Spleen (tissue), 11 donors: ENCODE measurements around the gene TYRO3. TPM values are rescaled to one million over a fixed set of nuclear protein-coding genes. Genes with fewer than 3 reads are reported as not detected.
A peak's percentile ranks its signal among the peaks of the same experiment; 100 is the strongest.
"Not testable (repeated sequence)": the region's sequence is repeated elsewhere in the genome, so short reads cannot be mapped to it uniquely, and the experiment has no call there.

Experiments
- DNase-seq: peaks from one replicate; pipeline ENCODE4 v3.0.0-alpha.2; 2020
- H3K27ac ChIP-seq, 8 donors: fragments of 200-600 bp; sonication (generic) in 7 of 8; 1 replicate in 4 of 8; 2 replicates in 4 of 8; pipeline versions ENCODE4 v1.5.0 to v1.8.0; 2016 to 2021; ENCODE audit warnings: inconsistent platforms in 4 of 8, mild to moderate bottlenecking in 4 of 8, moderate library complexity in 1 of 8
- H3K27me3 ChIP-seq, 7 donors: fragments of 200-600 bp; sonication (generic) in 6 of 7; replicated peaks in 1 of 7; 1 replicate in 4 of 7; 2 replicates in 3 of 7; pipeline versions ENCODE4 v1.5.0 to v1.8.0; 2016 to 2021; ENCODE audit warnings: inconsistent platforms in 3 of 7, mild to moderate bottlenecking in 1 of 7
- H3K36me3 ChIP-seq, 6 donors: fragments of 200-600 bp; sonication (generic) in 5 of 6; 1 replicate in 4 of 6; 2 replicates in 2 of 6; pipeline versions ENCODE4 v1.5.0 to v1.8.0; 2016 to 2021; ENCODE audit warnings: inconsistent platforms in 2 of 6
- H3K4me1 ChIP-seq, 6 donors: fragments of 200-600 bp; sonication (generic) in 5 of 6; 1 replicate in 3 of 6; 2 replicates in 3 of 6; pipeline versions ENCODE4 v1.5.0 to v1.8.0; 2016 to 2021; ENCODE audit warnings: inconsistent platforms in 3 of 6
- H3K4me3 ChIP-seq, 8 donors: fragments of 200-600 bp; sonication (generic) in 7 of 8; 1 replicate in 4 of 8; 2 replicates in 4 of 8; pipeline versions ENCODE4 v1.5.0 to v1.8.0; 2016 to 2021; ENCODE audit warnings: inconsistent platforms in 4 of 8, mild to moderate bottlenecking in 4 of 8, moderate library complexity in 2 of 8
- H3K9me3 ChIP-seq, 8 donors: fragments of 200-600 bp; sonication (generic) in 7 of 8; 1 replicate in 4 of 8; 2 replicates in 4 of 8; pipeline versions ENCODE4 v1.5.0 to v1.8.0; 2016 to 2021; ENCODE audit warnings: inconsistent platforms in 4 of 8
- POLR2A ChIP-seq, 3 donors: fragments of 450-650 bp; IDR thresholded peaks; one replicate each; pipeline ENCODE4 v1.5.1; 2017; ENCODE audit warnings: antibody characterized with exemption in 3 of 3, mild to moderate bottlenecking in 1 of 3
- POLR2AphosphoS5 ChIP-seq, 3 donors: sonication (generic); formaldehyde crosslinking; IDR thresholded peaks; one replicate each; pipeline ENCODE4 v1.5.1; 2017; ENCODE audit warnings: antibody characterized with exemption in 3 of 3
- WGBS, 5 donors: extraction: QIAGEN DNeasy Blood & Tissue Kit in 3 of 5; methylation state at CpG; one replicate each; pipeline versions ENCODE4 v1.1.5 to v1.1.7; 2013 to 2018; 5-methylcytosine and 5-hydroxymethylcytosine counted together
- intact Hi-C: fragments of 100-400 bp; cut with DNase I; formaldehyde crosslinking; loops from one replicate; pipeline ENCODE4 v1.15.0; 2023; ENCODE audit warnings: low total_unique reads
- polyA plus RNA-seq, 3 donors: library from polyadenylated mRNA; stranded (reverse); fragments of 200-250 nt; gene quantifications; one replicate each; pipeline ENCODE4 v1.2.1, GENCODE V29; 2013
- total RNA-seq, 7 donors: library from RNA; depleted of rRNA in 3 of 7; stranded (reverse); fragments of >200 nt in 3 of 7; fragmentation: NEBNext Ultra II Directional in 4 of 7; extraction: Animal tissue kit (Norgen Biotek cat#: 25700) in 4 of 7; gene quantifications; one replicate each; pipeline versions ENCODE4 v1.1.0 to v1.2.1, GENCODE V29; 2016 to 2021
- TF ChIP-seq, protein P1 (sequence below), 11 experiments: fragments of 200-600 bp in 7 of 11; fragments of 450-650 bp in 4 of 11; sonication (generic) in 4 of 11; IDR thresholded peaks in 8 of 11; conservative IDR thresholded peaks in 3 of 11; 1 replicate in 7 of 11; 2 replicates in 4 of 11; pipeline versions ENCODE4 v1.4.0 to v1.8.0; 2016 to 2021; ENCODE audit warnings: antibody characterized with exemption in 11 of 11, inconsistent platforms in 4 of 11, mild to moderate bottlenecking in 1 of 11
- donor health status: healthy with polysubstance abuse.
- donor health status: DM: no; HTN: no; CAD: no; lungs with moderate emphysema.
- donor health status: DM: no; HTN: no; CAD: no.
- donor health status: Bipolar disorder and iron deficiency.
- donor health status: healthy.
- donor health status: DM: no; HTN: no; CAD: no.
- donor health status: DM: yes; HTN: yes; CAD: no.

The TYRO3 gene
- total and polyA plus RNA-seq, 10 donors = 2.6 to 36.2 (median 19.4) TPM

DNA sequence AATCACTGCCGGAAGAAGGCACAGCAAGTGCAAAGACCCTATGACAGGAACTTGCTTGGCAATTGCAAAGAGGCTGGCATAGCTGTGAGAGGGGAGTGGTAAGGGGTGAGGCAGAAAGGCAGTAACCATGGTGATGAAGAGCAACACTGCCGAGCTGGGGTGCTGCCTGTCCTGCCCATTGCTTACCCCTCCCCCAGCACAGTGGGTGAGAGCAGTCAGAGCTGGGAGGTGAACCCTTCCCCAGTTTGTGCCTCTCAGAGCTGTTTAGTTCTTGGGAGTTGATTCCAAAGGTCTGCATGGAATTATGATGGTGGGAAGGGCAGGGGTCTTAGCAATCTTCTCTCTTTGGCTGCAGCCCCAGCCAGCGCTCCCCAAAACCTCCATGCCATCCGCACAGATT, 8.8 kb downstream of the TYRO3 start:
- Histone ChIP-seq H3K27ac (peak overlapping the region in 4 of 8 donors; percentile 32 to 39 (median 36)), H3K4me3 (no peak overlapping the region), H3K36me3 (peaks cover 0 to 39% (median 1%) of the 10 kb centered on the region in 6 donors), H3K4me1 (peaks cover 11 to 56% (median 33%) of the 10 kb centered on the region in 6 donors), H3K9me3 (no peaks in the 10 kb centered on the region), H3K27me3 (no peaks in the 10 kb centered on the region)
- TF ChIP-seq, protein P1, sequence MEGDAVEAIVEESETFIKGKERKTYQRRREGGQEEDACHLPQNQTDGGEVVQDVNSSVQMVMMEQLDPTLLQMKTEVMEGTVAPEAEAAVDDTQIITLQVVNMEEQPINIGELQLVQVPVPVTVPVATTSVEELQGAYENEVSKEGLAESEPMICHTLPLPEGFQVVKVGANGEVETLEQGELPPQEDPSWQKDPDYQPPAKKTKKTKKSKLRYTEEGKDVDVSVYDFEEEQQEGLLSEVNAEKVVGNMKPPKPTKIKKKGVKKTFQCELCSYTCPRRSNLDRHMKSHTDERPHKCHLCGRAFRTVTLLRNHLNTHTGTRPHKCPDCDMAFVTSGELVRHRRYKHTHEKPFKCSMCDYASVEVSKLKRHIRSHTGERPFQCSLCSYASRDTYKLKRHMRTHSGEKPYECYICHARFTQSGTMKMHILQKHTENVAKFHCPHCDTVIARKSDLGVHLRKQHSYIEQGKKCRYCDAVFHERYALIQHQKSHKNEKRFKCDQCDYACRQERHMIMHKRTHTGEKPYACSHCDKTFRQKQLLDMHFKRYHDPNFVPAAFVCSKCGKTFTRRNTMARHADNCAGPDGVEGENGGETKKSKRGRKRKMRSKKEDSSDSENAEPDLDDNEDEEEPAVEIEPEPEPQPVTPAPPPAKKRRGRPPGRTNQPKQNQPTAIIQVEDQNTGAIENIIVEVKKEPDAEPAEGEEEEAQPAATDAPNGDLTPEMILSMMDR (IDR thresholded peaks at IDR 0.05 in 8 of 11, conservative IDR thresholded peaks at IDR 0.05 in 3 of 11) = no peak
- TF ChIP-seq POLR2AphosphoS5 (IDR thresholded peaks at IDR 0.05) (no peak), POLR2A (IDR thresholded peaks at IDR 0.05) (no peak)
- 72 to 87% (median 79%) methylated on average over 4 of the region's 4 CpGs for WGBS, 5 donors
- DNase-seq = no peak
- intact Hi-C loops = no loop called here

DNA sequence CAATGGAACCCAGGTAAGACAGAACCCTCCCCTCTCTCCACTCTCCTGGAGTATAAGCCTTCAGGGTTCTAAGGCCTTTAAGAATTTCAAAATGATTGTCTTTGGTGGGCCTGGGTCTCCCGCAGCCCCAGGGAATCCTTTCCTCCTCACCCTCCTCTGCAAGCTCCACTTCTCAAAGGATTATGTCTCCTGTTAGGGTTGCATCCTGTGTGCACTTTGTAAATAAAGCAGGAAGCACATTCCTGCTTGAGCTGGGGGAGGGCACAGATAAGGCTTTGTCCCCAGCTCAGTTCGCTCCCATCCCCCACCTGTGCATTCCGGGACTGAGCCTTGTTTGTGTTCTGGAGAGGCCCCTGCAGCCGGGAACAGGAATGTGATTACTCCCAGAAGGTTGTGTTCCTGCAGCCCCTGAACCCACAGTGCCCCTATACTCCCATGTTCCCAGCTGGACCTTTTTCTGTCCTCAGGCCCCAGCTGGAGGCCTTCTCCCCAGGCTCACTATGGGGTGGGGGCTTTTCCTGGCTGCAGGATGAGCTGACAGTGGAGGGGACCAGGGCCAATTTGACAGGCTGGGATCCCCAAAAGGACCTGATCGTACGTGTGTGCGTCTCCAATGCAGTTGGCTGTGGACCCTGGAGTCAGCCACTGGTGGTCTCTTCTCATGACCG, 9.5 kb downstream of the TYRO3 start:
- H3K27ac ChIP-seq = peak overlapping the region in 4 of 8 donors; percentile 27 to 41 (median 38)
- peaks cover 11 to 50% (median 29%) of the 10 kb centered on the region in 6 donors for H3K4me1 ChIP-seq
- peak; percentile 59 for DNase-seq
- peaks cover 0 to 45% (median 4%) of the 10 kb centered on the region in 6 donors for H3K36me3 ChIP-seq
- H3K27me3 ChIP-seq = no peaks in the 10 kb centered on the region
- no peaks in the 10 kb centered on the region for H3K9me3 ChIP-seq
- 80 to 89% (median 87%) methylated on average over 8 of the region's 8 CpGs for WGBS, 5 donors
- H3K4me3 ChIP-seq = no peak overlapping the region
- intact Hi-C loops = no loop called here
- TF ChIP-seq POLR2AphosphoS5 (IDR thresholded peaks at IDR 0.05) = peak in 2 of 3 donors; percentile 26 to 32
- TF ChIP-seq POLR2A (IDR thresholded peaks at IDR 0.05) = no peak

DNA sequence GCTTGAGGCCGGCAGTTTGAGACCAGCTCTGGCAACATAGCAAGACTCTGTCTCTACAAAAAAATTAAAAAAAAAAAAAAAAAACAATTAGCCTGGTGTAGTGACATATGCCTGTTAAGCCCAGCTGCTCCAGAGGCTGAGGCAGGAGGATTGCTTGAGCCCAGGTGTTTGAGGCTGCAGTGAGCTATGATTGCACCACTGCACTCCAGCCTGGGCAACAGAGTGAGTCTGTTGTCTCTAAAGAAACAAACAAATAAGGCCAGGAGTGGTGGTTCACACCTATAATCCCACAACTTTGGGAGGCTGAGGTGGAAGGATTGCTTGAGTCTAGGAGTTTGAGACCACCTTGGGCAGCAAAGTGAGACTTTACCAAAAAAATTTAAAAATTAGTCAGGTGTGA, 10.2 kb downstream of the TYRO3 start:
- H3K4me1 ChIP-seq = peaks cover 6 to 42% (median 21%) of the 10 kb centered on the region in 6 donors
- peak overlapping the region in 2 of 8 donors; percentile 7 to 41 for H3K27ac ChIP-seq
- 75 to 91% (median 81%) methylated on average over 1 of the region's 1 CpG for WGBS, 5 donors
- H3K4me3 ChIP-seq, intact Hi-C loops, H3K27me3 ChIP-seq, H3K9me3 ChIP-seq: not testable (repeated sequence)
- peak; percentile 8 for DNase-seq
- H3K36me3 ChIP-seq = peaks cover 0 to 52% (median 5%) of the 10 kb centered on the region in 6 donors

DNA sequence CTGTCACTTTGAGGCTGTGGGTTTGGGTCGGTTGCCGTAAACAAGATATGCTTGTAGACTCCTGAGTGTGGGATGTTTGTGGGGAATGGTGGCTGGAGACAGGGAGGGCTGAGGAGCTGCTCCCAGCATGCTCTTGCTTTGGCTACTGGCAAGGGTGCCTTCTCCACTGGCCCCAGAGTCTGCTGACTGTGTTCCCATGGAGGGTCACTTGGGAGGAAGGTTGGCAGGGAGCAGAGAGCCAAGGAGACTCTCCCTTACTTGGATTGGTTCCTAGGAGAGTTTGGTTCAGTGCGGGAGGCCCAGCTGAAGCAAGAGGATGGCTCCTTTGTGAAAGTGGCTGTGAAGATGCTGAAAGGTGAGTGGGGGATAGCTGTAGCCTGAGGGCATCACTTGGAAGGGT, 11.8 kb downstream of the TYRO3 start:
- Histone ChIP-seq H3K27ac (peak overlapping the region in 1 of 8 donors; percentile 24), H3K4me3 (no peak overlapping the region), H3K4me1 (peaks cover 0 to 27% (median 9%) of the 10 kb centered on the region in 6 donors), H3K36me3 (peaks cover 0 to 65% (median 8%) of the 10 kb centered on the region in 6 donors), H3K27me3 (no peaks in the 10 kb centered on the region), H3K9me3 (no peaks in the 10 kb centered on the region)
- TF ChIP-seq, protein P1 (IDR thresholded peaks at IDR 0.05 in 8 of 11, conservative IDR thresholded peaks at IDR 0.05 in 3 of 11) = no peak
- TF ChIP-seq POLR2AphosphoS5 (IDR thresholded peaks at IDR 0.05) = no peak
- no peak for TF ChIP-seq POLR2A (IDR thresholded peaks at IDR 0.05)
- intact Hi-C loops = no loop called here
- peak; percentile 21 for DNase-seq
- 88 to 100% (median 95%) methylated on average over 3 of the region's 3 CpGs for WGBS, 5 donors

DNA sequence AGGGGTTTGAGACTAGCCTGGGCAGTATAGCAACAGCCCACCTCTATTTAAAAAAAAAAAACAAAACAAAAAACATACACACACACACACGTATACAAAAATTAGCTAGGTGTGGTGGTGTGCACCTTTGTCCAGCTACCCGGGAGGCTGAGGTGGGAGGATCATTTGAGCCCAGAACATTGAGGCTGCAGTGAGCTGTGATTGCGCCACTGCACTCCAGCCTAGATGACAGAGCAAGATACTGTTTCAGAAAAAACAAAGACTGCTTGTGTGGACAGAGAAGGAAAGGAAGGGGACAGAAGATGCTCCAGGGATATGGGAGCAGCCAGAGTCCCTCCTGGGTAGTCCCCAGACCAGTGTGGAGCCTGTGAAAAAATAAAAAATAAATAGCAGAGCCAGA, 12.9 kb downstream of the TYRO3 start:
- H3K4me3 ChIP-seq = no peak overlapping the region
- TF ChIP-seq POLR2AphosphoS5 (IDR thresholded peaks at IDR 0.05) = no peak
- no peak for TF ChIP-seq POLR2A (IDR thresholded peaks at IDR 0.05)
- TF ChIP-seq, protein P1 (IDR thresholded peaks at IDR 0.05 in 8 of 11, conservative IDR thresholded peaks at IDR 0.05 in 3 of 11) = no peak
- peaks cover 0 to 65% (median 8%) of the 10 kb centered on the region in 6 donors for H3K36me3 ChIP-seq
- DNase-seq = no peak
- H3K27ac ChIP-seq = no peak overlapping the region
- H3K9me3 ChIP-seq = no peaks in the 10 kb centered on the region
- no peaks in the 10 kb centered on the region for H3K27me3 ChIP-seq
- intact Hi-C loops = no loop called here
- WGBS, 5 donors = 91 to 97% (median 92%) methylated on average over 3 of the region's 3 CpGs
- H3K4me1 ChIP-seq = peaks cover 0 to 18% (median 6%) of the 10 kb centered on the region in 6 donors
